COR-L47 (cell line): ENCODE data around the gene LMAN2L.

ENCODE experiments used
- DNase-seq: peaks from one replicate; lab custom pipeline; 2025; lab: John Stamatoyannopoulos, UW

The LMAN2L gene

GRCh38 chr2:96760036-96760985 is 20.4 kb upstream of the LMAN2L start, which contains the start of gene CNNM4:
Gene CNNM4, plus strand, starts transcription at chr2:96760902. Its CDS starts 98 bp downstream, at chr2:96761000.
- DNase-seq: peak; percentile 95

- DNase-seq: no peak
Measured at GRCh38 chr2:96759548-96759947, 19.7 kb upstream of the LMAN2L start.

GRCh38 chr2:96758987-96759386 is 19.1 kb upstream of the LMAN2L start:
- no peak for DNase-seq

GRCh38 chr2:96757477-96757860 is 17.6 kb upstream of the LMAN2L start:
- no peak for DNase-seq

- no peak for DNase-seq
Measured at GRCh38 chr2:96756788-96757476, 17.1 kb upstream of the LMAN2L start.

DNA sequence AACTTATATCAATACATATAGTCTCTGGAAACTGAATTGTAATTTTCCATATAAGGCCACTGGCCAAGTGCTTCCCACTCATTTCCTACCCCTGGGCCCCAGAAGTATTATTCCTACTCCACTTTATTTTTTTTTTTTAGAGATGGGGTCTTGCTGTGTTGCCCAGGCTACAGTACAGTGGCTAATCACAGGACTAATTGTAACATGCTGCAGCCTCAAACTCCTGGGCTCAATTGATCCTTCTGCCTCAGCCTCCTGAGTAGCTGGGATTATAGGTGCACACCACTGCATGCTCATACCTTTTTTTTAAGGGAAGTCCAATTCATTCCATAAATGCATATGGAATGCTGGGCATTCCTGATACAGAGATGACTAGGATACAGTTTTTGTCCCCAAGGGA is 14.5 kb upstream of the LMAN2L start:
- no peak for DNase-seq

- no peak for DNase-seq
Measured at GRCh38 chr2:96753661-96754282, 13.9 kb upstream of the LMAN2L start.

DNA sequence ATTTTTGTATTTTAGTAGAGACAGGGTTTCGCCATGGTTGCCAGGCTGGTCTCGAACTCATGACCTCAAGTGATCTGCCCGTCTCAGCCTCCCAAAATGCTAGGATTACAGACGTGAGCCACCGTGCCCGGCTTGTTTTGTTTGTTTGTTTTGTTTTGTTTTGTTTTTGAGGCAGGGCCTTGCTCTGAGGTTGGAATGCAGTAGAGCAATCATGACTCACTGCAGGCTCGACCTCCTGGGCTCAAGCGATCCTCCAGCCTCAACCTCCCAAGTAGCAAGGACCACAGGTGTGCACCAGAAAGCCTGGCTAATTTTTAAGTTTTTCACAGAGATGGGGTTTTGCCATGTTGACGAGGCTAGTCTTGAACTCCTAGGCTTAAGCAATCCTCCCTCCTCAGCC is 11.9 kb upstream of the LMAN2L start:
- no peak for DNase-seq

- DNase-seq: no peak
Measured at GRCh38 chr2:96747061-96747617, 7.3 kb upstream of the LMAN2L start.

GRCh38 chr2:96739076-96739632 is 710 bp downstream of the LMAN2L start:
- DNase-seq: no peak

GRCh38 chr2:96737831-96738230 is 2.0 kb downstream of the LMAN2L start:
- no peak for DNase-seq

DNA sequence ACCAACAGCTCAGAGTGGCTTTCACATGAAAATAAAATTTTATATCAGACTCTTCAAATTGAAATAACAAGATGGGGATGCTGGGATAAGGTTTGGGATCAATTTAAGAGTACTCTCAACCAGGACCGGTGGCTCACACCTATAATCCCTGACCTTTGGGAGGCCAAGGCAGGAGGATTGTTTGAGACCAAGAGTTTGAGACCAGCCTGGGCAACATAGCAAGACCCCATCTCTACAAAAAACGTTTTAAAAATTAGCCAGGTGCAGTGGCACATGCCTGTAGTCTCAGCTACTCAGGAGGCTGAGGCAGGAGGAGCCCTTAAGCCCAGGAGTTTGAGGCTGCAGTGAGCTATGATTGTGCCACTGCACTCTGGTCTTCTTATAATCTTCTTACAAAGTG is 2.6 kb downstream of the LMAN2L start:
- no peak for DNase-seq

GRCh38 chr2:96734880-96735583 is 4.8 kb downstream of the LMAN2L start:
- peak; percentile 78 for DNase-seq

DNA sequence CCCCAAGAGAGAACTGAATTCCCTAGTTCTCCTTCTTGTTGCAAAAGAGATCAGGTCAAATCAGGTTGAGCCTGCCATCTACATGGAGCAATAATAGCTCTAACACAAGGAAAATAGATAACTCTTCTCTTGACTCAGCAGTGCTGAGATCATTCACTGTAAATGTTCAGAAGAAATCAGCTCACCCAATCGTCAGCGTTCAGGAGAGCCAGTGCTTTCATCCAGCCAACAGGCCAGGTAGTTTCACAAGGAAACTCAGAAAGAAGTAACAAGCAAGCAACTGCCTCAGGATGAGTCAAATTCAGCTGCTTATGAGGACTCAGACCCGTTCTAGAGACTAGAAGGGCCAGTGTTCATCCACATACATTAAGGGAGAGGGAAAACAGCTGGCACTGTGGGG is 5.9 kb downstream of the LMAN2L start:
- no peak for DNase-seq

GRCh38 chr2:96730212-96730611 is 9.7 kb downstream of the LMAN2L start:
- DNase-seq: no peak

DNA sequence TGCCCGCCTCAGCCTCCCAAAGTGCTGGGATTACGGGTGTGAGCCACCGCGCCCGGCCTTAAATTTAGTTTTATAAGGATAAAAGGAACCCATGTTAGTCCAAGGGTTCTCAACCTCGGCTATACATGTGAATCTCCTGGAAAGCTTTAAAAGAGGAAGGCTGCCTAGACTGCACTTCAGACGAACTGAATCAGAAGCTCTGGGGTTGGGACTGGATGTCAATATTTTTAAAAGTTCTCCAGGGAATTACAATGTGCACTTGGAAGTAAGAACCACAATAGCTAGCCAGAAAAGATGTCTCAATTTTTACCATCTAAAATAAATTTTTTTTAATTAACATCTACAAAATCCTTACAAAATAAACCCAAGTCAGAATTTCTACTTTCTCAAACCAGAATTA is 10.1 kb downstream of the LMAN2L start:
- DNase-seq: no peak

DNA sequence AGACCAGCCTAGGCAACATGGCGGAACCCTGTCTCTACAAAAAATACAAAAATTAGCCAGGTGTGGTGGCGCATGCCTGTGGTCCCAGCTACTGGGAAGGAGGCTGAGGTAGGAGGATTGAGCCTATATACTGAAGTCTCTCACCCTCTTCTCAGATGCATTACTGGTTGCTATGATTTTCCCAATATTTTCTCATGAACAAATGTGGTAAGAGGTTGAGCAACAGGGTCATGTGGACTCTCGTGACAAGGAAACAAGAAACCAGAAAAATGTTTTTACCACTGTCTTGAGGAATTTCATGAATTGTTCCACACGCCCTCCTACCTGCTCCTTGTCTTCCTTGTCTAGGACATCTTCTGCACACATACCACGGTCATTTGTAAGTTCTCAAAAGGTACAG is 12.4 kb downstream of the LMAN2L start:
- no peak for DNase-seq

DNA sequence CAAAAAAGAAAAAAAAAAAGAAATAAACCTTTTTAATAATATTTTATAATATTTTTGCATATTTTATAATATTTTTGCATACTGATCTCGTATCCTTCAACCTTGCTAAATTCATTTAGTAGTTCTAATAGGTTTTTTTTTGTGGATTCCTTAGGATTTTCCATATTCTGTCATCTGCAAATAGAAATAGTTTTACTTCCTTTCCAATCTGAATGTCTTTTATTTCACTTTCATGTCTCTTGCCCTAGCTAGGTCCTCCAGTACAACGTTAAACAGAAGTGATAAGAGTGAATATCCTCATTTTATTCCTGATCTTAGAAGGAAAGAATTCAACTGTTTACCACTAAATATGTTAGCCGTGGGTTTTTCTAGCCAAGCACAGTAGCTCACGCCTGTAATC is 13.7 kb downstream of the LMAN2L start:
- DNase-seq: no peak

DNA sequence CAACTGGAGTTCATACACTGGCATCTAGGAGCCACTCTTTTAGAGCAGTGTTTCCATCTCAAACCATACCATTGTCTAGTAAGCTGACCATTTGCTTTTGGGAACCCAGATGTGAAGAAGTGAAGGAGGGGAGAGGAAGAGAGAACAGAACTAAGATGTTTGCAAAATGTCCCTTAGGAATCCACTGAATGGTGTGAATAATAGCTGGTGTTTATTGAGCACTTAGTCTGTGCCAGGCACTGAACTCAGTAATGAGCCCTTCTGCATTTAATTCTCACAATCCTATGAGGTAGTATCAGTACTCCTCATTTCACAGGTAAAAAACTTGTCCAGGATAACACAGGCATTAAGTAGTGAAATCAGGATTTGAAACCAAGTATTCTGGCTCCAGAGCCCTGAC is 23.5 kb downstream of the LMAN2L start:
- no peak for DNase-seq

DNA sequence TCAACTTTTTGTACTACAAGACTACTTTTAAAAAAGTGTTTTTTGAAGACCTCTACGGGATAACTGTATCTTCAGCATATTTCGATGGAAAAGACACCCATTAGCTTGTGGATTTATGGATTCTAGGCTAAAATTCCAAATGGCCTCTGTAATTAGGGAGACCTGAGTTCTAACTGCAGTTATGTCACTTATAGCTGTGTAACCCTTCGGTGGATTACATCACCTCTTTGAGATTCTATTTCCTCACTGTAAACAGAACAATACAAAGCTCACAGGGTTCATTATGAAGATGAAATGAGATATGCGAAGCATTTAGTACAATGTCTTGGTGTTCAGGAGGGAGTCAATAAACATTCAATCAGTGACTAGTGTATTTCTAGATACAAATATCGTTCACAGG is 24.2 kb downstream of the LMAN2L start:
- no peak for DNase-seq

GRCh38 chr2:96710985-96711384 is 28.9 kb downstream of the LMAN2L start:
- DNase-seq: no peak
